Measurements from ENCODE around the gene ZMIZ1.

The ZMIZ1 gene

GRCh38 chr10:79025199-79025832, 43.5 kb upstream of the ZMIZ1 start:
- H3K4me1 ChIP-seq: peaks cover 55% of the 10 kb centered on the region
- H3K36me3 ChIP-seq: no peaks in the 10 kb centered on the region
- no peak overlapping the region for H3K4me3 ChIP-seq (ENCODE audit: low read depth, low read length)
- no peak for TF ChIP-seq CTCF (IDR thresholded peaks at IDR 0.05; ENCODE audit: low read depth, low read length)
- H3K9me3 ChIP-seq: no peaks in the 10 kb centered on the region
- peak; percentile 93 for DNase-seq
- no peaks in the 10 kb centered on the region for H3K27me3 ChIP-seq

DNA sequence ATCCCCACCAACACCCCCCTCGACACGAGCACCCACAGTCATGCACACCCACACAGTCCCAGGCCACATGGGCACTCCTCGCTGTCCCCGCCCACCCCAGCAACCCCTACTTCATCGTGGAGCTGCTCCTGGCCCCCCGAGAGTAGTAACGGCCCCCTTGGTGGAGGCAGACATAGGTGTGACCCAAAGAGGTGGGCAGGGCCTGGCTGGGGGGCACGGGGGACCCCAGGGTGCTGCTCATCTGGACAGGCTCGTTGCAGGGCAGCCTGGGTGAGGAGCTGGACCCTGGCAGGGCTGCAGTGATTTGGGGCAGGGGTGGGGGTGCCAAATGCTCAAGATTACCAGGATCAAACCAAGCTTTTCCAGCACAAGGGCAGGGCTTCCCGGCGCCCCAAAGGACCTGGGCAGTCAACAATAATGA, 42.4 kb upstream of the ZMIZ1 start:
- DNase-seq: no peak
- Histone ChIP-seq H3K36me3 (no peaks in the 10 kb centered on the region), H3K27me3 (no peaks in the 10 kb centered on the region), H3K4me3 (ENCODE audit: low read depth, low read length) (no peak overlapping the region), H3K4me1 (peaks cover 53% of the 10 kb centered on the region), H3K9me3 (no peaks in the 10 kb centered on the region)
- no peak for TF ChIP-seq CTCF (IDR thresholded peaks at IDR 0.05; ENCODE audit: low read depth, low read length)

- H3K27me3 ChIP-seq: no peaks in the 10 kb centered on the region
- TF ChIP-seq CTCF (IDR thresholded peaks at IDR 0.05; ENCODE audit: low read depth, low read length): no peak
- no peak for DNase-seq
- no peaks in the 10 kb centered on the region for H3K9me3 ChIP-seq
- no peak overlapping the region for H3K4me3 ChIP-seq (ENCODE audit: low read depth, low read length)
- no peaks in the 10 kb centered on the region for H3K36me3 ChIP-seq
- H3K4me1 ChIP-seq: peaks cover 53% of the 10 kb centered on the region
Observed at GRCh38 chr10:79026806-79027146, 42.0 kb upstream of the ZMIZ1 start.

DNA sequence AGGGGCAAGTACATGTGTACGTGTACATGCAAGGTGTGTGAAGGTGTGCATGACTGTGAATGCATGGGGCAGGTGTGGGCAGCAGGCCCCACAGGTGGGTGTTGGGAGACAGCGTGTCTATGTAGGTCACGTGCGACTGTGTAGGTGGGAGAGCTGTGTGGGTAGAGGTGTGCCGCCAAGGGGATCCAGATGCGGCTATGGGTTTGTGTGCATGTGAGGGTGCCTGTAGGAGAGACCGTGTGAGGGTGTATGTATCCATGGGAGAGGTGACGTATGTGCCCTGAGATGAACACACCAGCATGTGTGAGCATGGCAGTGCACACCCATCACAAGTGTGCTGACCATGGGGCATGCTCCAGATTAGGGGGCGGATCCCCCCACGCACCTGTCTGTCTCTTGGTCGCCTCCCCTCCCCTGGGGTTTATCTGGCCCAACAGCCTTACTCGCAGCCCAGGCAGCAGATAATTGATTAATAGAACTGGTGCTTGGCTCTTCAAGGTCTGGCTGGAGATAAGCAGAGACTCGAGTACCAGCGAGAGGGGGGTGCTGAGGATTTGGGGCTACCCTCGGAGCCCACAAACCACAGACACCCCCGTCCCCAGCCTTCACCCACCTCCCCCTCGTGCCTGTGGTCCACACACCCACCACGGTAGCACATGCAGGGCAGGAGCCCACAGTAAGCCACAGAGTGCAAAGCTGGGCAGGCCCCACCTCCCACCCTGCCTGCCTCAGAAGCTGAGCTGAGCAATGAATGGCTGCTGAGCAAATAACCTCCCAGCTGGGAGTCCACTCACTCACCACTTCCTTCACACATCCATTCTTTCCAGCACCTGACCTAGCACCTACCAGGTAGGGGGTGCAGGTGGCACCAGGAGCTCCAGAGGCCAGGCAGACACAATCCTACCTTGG, 41.4 kb upstream of the ZMIZ1 start:
- H3K27me3 ChIP-seq: no peaks in the 10 kb centered on the region
- H3K4me3 ChIP-seq (ENCODE audit: low read depth, low read length): no peak overlapping the region
- H3K36me3 ChIP-seq: no peaks in the 10 kb centered on the region
- no peak for TF ChIP-seq CTCF (IDR thresholded peaks at IDR 0.05; ENCODE audit: low read depth, low read length)
- peak; percentile 75 for DNase-seq
- no peaks in the 10 kb centered on the region for H3K9me3 ChIP-seq
- H3K4me1 ChIP-seq: peaks cover 55% of the 10 kb centered on the region

DNA sequence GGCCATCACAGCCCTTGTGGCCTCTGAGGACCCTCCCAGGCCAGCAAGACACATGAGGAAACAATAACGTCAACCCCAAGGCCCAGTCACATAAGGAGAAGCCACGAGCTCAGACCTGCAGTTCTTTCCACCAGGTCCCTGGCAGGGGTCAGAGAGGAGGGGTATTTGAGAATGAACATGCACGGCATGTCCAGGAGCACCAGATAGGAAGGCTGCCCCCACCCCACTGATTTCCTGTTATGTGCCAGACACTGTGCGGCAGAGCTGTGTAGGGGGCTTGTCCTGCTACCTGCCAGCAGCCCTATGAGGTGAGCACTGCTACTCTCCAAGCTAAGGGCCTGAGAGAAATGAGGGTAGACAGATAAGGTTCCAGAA, 40.7 kb upstream of the ZMIZ1 start:
- Histone ChIP-seq H3K9me3 (no peaks in the 10 kb centered on the region), H3K27me3 (no peaks in the 10 kb centered on the region), H3K4me3 (ENCODE audit: low read depth, low read length) (no peak overlapping the region), H3K4me1 (peaks cover 53% of the 10 kb centered on the region), H3K36me3 (no peaks in the 10 kb centered on the region)
- no peak for TF ChIP-seq CTCF (IDR thresholded peaks at IDR 0.05; ENCODE audit: low read depth, low read length)
- no peak for DNase-seq

GRCh38 chr10:79028451-79029010, 40.2 kb upstream of the ZMIZ1 start:
- Histone ChIP-seq H3K9me3 (no peaks in the 10 kb centered on the region), H3K36me3 (no peaks in the 10 kb centered on the region), H3K4me1 (peaks cover 49% of the 10 kb centered on the region), H3K4me3 (ENCODE audit: low read depth, low read length) (no peak overlapping the region), H3K27me3 (no peaks in the 10 kb centered on the region)
- no peak for TF ChIP-seq CTCF (IDR thresholded peaks at IDR 0.05; ENCODE audit: low read depth, low read length)
- no peak for DNase-seq
